HCT116 (cell line): ENCODE measurements around the gene ADIPOR2.

Source experiments
- CEBPB ChIP-seq: IDR thresholded peaks from 2 replicates; pipeline ENCODE4 v1.6.1; 2012; ENCODE audit warnings: low read depth
- CTCF ChIP-seq, 3 experiments: fragments of 200-600 bp in 1 of 3; sonication (generic) in 1 of 3; IDR thresholded peaks in 2 of 3; conservative IDR thresholded peaks in 1 of 3; 2 replicates each; pipeline ENCODE4 v1.5.1; 2012 to 2017; ENCODE audit warnings: low read depth in 2 of 3, low read length in 2 of 3, antibody characterized with exemption in 1 of 3, borderline replicate concordance in 1 of 3, control low read depth in 1 of 3, mild to moderate bottlenecking in 1 of 3, mixed read lengths in 1 of 3, mixed run types in 1 of 3, moderate library complexity in 1 of 3; ENCODE audit not compliant: insufficient read depth in 1 of 3
- EGR1 ChIP-seq: IDR thresholded peaks from 2 replicates; pipeline ENCODE4 v1.6.1; 2012; ENCODE audit warnings: low read depth
- ELF1 ChIP-seq: IDR thresholded peaks from 2 replicates; pipeline ENCODE4 v1.6.1; 2012; ENCODE audit warnings: low read depth, borderline replicate concordance
- EZH2 ChIP-seq: fragments of 200-600 bp; sonication (generic); IDR thresholded peaks from 2 replicates; pipeline ENCODE4 v1.6.1; 2017; ENCODE audit warnings: antibody characterized with exemption, mixed run types
- FOSL1 ChIP-seq: IDR thresholded peaks from 2 replicates; pipeline ENCODE4 v1.6.1; 2012; ENCODE audit warnings: low read depth
- MAX ChIP-seq: IDR thresholded peaks from 2 replicates; pipeline ENCODE4 v1.6.1; 2012
- POLR2A ChIP-seq: IDR thresholded peaks from 2 replicates; pipeline ENCODE4 v1.7.0; 2011; ENCODE audit warnings: borderline replicate concordance; ENCODE audit not compliant: insufficient read depth, insufficient read length; ENCODE audit errors: extremely low read depth
- POLR2AphosphoS5 ChIP-seq: IDR thresholded peaks from 2 replicates; pipeline ENCODE4 v1.6.1; 2011; ENCODE audit warnings: mild to moderate bottlenecking, low read depth, low read length, moderate library complexity
- RAD21 ChIP-seq: IDR thresholded peaks from 2 replicates; pipeline ENCODE4 v1.6.1; 2012; ENCODE audit warnings: low read depth, mild to moderate bottlenecking
- SIN3A ChIP-seq: IDR thresholded peaks from 2 replicates; pipeline ENCODE4 v1.6.1; 2012; ENCODE audit warnings: low read depth
- SP1 ChIP-seq: IDR thresholded peaks from 2 replicates; pipeline ENCODE4 v1.6.1; 2012; ENCODE audit warnings: low read depth
- SRF ChIP-seq: IDR thresholded peaks from 2 replicates; pipeline ENCODE4 v1.6.1; 2012; ENCODE audit warnings: low read depth
- YY1 ChIP-seq: IDR thresholded peaks from 2 replicates; pipeline ENCODE4 v1.6.1; 2011; ENCODE audit warnings: low read length, low read depth, moderate library complexity, mild to moderate bottlenecking; ENCODE audit not compliant: insufficient replicate concordance; ENCODE audit errors: extremely low read depth

- TF ChIP-seq CTCF (IDR thresholded peaks at IDR 0.05 in 2 of 3, conservative IDR thresholded peaks at IDR 0.05 in 1 of 3; ENCODE audit: borderline replicate concordance in 1 of 3, insufficient read depth in 1 of 3, low read depth in 2 of 3, low read length in 2 of 3) (no peak), SP1 (no peak), YY1 (no peak), POLR2A (no peak), EZH2 (no peak), SRF (no peak), POLR2AphosphoS5 (no peak), RAD21 (no peak), SIN3A (no peak), MAX (no peak), ELF1 (no peak), CEBPB (no peak), EGR1 (no peak), FOSL1 (no peak)
These were observed 495 bp downstream of the ADIPOR2 start for GRCh38 chr12:1691123-1692007.
